Measurements from ENCODE around the gene MAP2K5.

MAP2K5 gene

DNA sequence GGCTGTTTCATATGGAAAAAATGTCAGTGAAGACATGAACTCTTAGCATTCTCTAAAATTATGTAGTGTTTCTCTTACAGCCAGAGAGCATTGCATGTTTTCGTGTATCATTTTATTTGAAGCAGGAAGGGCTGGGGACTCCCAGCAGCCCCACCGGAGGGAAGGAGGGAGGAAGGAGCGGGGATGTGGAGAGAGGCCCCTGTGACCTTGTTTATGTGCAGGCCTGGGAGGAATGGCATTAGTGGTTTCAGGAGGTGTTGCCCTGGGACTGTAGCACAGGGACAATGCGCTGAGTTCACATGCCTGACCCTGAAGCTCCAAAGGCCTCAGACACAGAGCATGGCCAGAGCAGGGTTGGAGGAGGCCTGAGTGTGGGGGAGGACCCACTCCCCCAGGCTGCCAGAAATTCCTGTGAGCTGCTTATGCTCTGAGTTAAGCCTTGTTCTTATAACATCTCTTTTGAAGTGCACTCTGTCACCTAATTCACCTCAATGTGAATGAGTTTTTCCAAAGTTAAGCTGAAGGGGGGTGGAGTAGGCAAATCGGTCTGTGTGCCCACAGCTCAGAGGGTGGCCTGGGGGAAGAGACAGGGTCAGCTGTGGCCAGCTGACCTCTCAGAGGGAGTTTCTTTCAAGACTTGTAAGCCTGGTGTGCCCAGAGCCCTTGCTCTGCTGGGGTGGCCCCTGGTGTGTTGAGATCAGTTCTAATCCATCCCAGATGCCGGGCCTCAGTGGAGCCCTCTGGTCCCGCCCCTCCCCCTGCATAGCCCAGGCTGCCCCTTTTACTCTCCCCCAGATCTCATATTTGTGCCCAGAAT is 301.3 kb downstream of the MAP2K5 start:
- no peak for DNase-seq

DNA sequence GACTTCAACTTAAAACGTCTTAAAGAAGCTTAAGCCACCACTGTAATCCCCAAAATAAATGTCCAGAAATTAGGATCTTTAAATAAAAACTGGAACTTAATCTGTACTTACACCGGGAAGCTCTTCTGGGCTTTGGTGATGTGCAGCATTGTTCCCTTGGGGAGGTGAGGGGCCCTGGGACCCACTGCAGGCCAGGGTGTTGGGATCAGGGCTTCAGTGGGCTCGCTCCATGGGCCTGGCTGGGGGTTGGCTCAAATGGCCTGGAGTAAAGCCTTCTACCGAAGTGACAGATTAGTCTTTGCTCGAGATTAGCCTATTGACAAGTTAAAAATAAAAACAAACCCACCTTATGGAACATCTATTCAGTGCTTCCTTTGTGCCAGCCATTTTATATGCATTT is 303.5 kb downstream of the MAP2K5 start:
- DNase-seq: no peak

DNA sequence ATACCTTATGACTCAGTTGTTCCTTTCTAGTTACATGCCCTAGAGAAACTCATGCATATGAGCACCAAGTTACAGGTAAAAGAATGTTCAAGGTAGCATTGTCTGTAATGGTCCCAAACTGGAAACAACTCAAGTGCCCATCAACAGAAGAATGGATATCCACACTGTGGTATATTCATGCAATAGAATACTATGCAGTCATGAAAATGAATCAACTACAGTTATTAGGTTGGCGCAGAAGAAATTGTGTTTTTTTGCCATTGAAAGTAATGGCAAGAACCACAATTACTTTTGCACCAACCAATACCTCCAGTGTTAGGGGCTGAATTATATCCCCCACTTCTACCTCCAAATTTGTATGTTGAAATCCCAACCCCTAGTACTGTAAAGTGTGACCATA is 307.0 kb downstream of the MAP2K5 start:
- no peak for DNase-seq

DNA sequence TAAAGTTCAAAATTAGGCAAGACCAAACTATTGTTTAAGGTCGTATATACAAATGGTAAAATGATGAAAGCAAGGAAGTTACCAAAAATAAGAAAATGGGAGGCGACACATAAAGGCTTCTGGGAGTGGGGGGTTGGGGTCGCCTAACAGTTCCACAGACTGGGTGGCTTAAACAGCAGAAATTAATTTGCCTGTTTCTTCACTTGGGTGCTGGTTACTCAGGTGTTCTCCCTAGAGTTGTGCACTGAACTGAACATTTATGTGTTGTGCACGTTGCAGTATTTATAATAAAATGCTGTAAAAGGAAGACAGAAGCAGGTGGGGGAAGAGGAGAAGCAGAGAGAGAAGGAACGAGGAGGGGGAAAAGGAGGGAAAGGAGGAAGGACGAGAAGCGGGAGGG is 307.8 kb downstream of the MAP2K5 start:
- DNase-seq: no peak

DNA sequence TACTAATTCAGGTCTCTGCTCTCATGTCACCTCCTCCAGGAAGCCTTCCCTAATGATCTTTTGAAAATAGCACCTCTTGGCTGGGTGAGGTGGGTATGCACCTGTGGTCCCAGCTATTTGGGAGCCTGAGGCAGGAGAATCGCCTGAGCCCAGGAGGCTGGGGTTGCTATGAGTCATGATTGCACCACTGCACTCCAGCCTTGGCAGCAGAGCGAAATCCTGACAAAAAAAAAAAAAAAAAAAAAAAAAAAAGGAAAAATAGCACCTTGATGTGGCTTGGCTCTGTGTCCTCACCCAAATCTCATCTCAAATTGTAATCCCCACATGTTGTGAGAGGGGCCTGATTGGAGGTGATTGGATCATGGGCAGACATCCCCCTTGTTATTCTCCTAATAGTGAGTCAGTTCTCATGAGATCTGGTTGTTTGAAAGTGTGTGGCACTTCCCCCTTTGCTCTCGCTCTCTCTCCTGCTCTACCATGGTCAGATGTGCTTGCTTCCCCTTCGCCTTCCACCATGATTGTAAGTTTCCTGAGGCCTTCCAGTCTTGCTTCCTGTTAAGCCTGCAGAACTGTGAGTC is 308.6 kb downstream of the MAP2K5 start:
- no peak for DNase-seq

DNA sequence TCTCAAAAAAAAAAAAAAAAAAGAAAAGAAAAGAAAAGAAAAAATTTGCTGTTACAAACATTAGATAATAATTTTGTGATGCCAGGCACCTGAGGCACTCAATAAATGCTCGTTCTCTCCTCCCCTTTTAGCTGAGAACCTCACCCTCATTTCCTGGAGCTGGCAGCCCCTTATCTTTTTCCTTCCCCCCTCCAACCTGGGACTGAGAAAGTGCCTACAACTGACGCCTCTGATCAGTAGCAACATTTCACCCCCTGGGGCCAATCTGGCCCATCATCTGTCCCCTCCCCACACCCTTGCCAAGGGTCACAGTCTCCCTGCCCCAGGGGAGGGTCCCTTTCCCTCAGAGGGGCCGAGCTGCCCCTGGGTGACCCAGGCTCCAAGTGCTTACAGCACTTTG is 309.9 kb downstream of the MAP2K5 start:
- DNase-seq: no peak

DNA sequence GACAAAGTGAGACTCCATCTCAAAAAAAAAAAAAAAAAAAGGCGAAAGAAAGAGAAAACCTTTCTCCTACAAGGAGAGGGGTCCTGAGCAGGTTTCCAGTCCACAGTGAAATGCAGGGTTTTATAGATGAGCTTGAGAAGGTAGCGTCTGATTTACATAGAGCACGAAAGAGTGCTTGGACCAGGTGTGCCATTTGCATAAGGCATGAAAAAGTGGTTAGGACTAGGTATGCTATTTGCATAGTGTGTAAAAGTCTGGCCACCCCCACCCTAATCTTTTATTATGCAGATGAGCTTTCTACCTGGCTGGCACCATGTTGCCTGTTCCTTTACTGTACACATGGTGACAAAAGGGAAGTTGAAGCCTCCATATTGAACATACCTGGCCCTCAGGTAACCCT is 311.0 kb downstream of the MAP2K5 start:
- no peak for DNase-seq

DNA sequence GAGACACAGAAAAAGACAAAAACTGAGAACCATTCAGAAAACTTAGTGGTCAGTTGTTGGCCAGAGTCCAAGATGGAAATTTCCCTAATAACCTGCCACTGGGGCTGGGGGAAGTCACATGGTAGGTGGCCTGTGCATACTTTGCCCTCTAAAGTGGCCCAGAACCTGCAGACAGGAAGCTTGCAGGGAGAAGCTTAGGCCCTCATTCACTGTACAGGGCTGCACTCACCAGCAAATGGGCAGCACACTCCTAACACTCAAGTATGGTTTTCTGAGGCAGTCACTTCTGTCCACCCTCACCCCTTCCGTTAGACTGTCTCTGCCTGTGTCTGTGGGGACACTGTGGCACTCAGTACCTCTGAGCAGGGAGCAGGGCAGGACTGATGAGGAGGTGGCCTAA is 311.9 kb downstream of the MAP2K5 start:
- DNase-seq: no peak

DNA sequence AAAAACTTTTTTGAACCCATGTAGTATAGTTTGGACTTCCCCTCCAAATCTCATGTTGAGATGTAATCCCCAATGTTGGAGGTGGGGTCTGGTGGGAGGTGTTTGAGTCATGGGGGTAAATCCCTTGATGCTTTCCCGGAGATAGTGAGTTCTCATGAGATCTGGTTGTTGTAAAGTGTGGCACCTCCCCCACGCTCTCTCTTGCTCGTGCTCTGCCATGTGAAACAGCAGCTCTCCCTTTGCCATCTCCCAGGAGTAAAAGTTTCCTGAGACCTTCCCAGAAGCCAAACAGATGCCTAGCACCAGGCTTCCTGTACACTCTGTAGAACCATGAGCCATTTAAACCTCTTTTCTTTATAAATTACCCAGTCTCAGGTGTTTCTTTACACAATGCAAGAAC is 313.3 kb downstream of the MAP2K5 start:
- DNase-seq: no peak

All from left hindlimb (tissue), 1 donor.